Stimulated activated CD4-positive, alpha-beta T cell treated with anti-CD3 and anti-CD28 coated beads, Interleukin-2, amount 100 ng/mL, for 24 hours (primary cell): ENCODE results near the gene ASB1.

Experiments
- DNase-seq, 2 donors: peaks; one replicate each; pipeline ENCODE4 v3.0.0-alpha.2; 2020

Gene ASB1

DNA sequence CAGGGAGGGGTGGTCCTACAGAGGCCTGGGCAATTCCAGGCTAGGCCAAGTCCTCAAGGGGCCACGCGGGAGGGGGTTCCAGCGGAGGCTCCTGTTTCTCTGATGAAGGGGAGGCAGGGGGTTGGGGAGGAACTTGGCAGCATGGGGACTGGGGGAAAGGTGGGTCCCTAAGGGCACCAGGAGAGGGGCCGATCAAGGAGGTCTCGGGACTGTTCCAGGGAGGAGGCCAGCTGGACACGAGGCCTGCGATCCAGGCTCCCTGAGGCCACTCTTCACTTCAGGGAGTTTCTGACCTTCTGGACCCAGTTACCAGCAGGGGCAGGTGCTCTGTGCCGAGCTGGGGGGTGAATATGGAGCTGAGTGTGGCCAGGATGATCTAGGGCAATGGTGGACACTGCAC lies 71.5 kb downstream of the ASB1 start:
- DNase-seq: no peak

DNA sequence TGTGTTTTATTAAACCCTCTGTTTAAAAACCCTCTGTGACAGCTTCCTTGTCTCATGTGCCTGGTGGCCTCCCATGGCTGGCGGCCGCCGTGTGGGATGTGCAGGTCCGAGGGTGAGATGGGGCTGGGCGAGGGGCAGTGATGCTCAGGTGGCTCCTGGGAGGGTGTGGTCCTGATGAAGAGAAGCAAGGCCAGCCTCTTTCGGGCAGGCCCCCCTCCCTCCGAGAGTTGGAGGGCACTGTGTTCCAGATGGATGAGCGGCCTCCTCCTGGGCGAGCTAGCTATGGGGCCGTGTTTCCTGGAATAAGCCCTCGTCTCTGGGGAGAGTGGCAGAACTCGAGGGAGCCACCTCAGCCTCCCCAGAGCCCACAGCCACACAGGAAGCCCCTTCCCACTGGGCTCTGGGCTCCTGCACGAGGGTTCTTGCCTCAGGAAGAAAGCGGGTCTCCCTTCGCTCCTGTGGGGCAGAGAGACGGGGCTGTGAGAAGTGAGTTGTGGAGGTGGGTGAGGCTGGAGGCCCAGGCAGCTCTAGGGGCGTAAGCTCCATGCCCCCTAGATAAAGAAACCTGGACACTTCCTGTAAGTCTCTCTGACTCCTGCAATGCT lies 72.1 kb downstream of the ASB1 start:
- DNase-seq: no peak

DNA sequence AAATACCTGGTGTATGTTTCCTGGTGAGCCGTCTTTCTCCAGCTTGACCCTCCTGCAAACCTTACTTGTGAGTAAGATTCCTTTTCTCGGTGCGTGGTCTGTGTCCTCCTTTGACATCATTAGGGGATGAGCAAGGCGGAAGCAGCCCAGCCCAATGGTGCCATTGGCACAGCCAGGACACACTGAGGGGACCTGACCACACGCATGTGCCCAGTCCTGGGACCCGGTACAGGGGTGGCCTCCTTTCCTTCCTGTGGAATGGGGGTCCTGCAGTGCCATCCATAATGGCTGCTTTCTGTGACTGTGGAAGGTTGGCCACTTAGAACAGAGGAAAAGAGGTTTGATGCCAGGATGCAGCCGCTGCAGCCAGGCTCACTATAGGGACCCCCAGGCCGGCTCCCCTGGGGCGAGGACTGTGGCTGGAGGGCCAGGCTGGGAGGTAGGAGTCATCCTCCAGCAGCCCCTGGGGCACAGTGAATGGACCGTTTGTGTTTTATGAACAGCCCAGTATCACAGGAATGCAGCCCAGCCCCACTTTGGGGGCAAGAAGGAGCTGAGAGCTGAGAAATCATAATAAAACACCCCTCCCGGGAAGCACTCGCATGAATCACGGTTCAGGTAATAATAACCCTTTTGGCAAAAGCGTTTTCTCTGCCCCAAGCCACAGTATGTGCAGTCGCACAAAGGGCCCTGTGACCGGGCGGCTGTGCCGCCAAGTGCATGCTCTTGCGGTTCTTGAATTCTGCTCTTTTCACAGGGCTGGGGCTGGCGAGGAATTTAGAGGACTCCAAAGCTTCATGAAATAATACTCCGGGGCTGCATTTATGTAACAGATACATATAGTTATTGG lies 73.2 kb downstream of the ASB1 start:
- no peak for DNase-seq

DNA sequence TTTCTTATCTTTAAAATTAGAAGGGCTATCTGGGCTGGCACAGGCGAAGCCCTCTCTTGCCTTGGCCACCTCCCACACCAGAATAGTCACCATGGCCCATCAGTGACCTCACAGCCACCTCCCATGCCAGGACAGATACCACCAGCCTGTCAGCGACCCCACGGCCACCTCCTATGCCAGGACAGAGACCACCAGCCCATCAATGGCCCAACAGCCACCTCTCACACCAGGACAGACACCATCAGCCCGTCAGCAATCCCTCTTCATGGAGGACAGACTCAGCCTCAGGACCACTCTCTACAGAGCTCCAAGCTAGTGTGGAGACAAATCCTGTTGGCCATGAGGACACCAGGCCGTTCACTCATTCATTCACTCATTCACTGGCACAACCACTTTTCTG lies 74.6 kb downstream of the ASB1 start:
- no peak for DNase-seq
